A549 (cell line): ENCODE data around the gene RANBP17. TPM values are rescaled to one million over a fixed set of nuclear protein-coding genes. Genes with fewer than 3 reads are reported as not detected.

Experiments
- ATAC-seq, 2 experiments: fragments of 200-7000 bp in 1 of 2; fragments of >200 bp in 1 of 2; cut with Nextera tagmentation in 1 of 2; cut with Tn5 transposase in 1 of 2; 3 replicates each; pipeline versions ENCODE4 v1.8.0 to v1.9.1; 2018 to 2020; ENCODE audit warnings: mild to moderate bottlenecking in 1 of 2, moderate library complexity in 1 of 2
- CTCF ChIA-PET: fragments of 300-600 bp; sonication (Branson Sonifier 250); formaldehyde crosslinking; extraction: SDS; loops from one replicate; lab custom pipeline; 2021; ENCODE audit warnings: antibody characterized with exemption, inconsistent platforms; lab: Yijun Ruan, JAX
- POLR2A ChIA-PET: fragments of 350-600 bp; formaldehyde crosslinking; extraction: SDS; loops from one replicate; lab custom pipeline; 2021; ENCODE audit warnings: antibody characterized with exemption, inconsistent platforms; lab: Yijun Ruan, JAX
- DNase-seq, 2 experiments: peaks; one replicate each; pipeline versions ENCODE4 v3.0.0 to v3.0.0-alpha.2; 2011 to 2016; ENCODE audit warnings: low read depth in 1 of 2, low spot score in 1 of 2
- FAIRE-seq: peaks from 2 replicates; lab custom pipeline; 2011; peaks lifted over from hg19 to GRCh38; lab: Jason Lieb, UNC
- H3K27ac ChIP-seq, 2 experiments: fragments of >200 bp; sonication (Bioruptor Twin); formaldehyde crosslinking; 3 replicates each; pipeline ENCODE4 v1.5.1; 2016 to 2017
- H3K4me1 ChIP-seq: fragments of >200 bp; sonication (Bioruptor Twin); formaldehyde crosslinking; 3 replicates; pipeline ENCODE4 v1.6.1; 2016
- H3K4me2 ChIP-seq: fragments of >200 bp; sonication (Bioruptor Twin); formaldehyde crosslinking; 3 replicates; pipeline ENCODE4 v1.6.1; 2016
- H3K4me3 ChIP-seq: fragments of >200 bp; sonication (Bioruptor Twin); formaldehyde crosslinking; 3 replicates; pipeline ENCODE4 v1.5.1; 2016
- H3K9me3 ChIP-seq: fragments of >200 bp; sonication (Bioruptor Twin); formaldehyde crosslinking; 3 replicates; pipeline ENCODE4 v1.6.1; 2016
- CHD2 ChIP-seq: fragments of 150-350 bp; IDR thresholded peaks from 2 replicates; pipeline ENCODE4 v1.6.1; 2014; ENCODE audit warnings: low read length; ENCODE audit not compliant: partially characterized antibody
- CTCF ChIP-seq: fragments of >200 bp; sonication (Bioruptor Twin); formaldehyde crosslinking; IDR thresholded peaks from 3 replicates; pipeline ENCODE4 v1.5.1; 2016
- EHMT2 ChIP-seq: fragments of 200-600 bp; sonication (generic); IDR thresholded peaks from 2 replicates; pipeline ENCODE4 v1.6.1; 2016; ENCODE audit warnings: antibody characterized with exemption, low read depth, mild to moderate bottlenecking, moderate library complexity
- EP300 ChIP-seq, 2 experiments: fragments of >200 bp; sonication (Bioruptor Twin); formaldehyde crosslinking; IDR thresholded peaks; 2 replicates in 1 of 2; 3 replicates in 1 of 2; pipeline ENCODE4 v1.6.1; 2016 to 2017
- ESRRA ChIP-seq: fragments of 150-350 bp; IDR thresholded peaks from 2 replicates; pipeline ENCODE4 v1.6.1; 2014; ENCODE audit warnings: mild to moderate bottlenecking, low read length, borderline replicate concordance
- FOSB ChIP-seq: fragments of 250-450 bp; sonication (Bioruptor Pico); IDR thresholded peaks from 2 replicates; pipeline ENCODE4 v1.5.0; 2020; ENCODE audit warnings: mild to moderate bottlenecking, moderate library complexity
- FOXS1 ChIP-seq: fragments of 250-450 bp; sonication (Bioruptor Pico); IDR thresholded peaks from 2 replicates; pipeline ENCODE4 v1.5.0; 2020; ENCODE audit warnings: mild to moderate bottlenecking, moderate library complexity
- HDAC2 ChIP-seq: fragments of 200-600 bp; sonication (generic); IDR thresholded peaks from 2 replicates; pipeline ENCODE4 v1.6.1; 2016
- HES2 ChIP-seq: fragments of >200 bp; sonication (Bioruptor Twin); formaldehyde crosslinking; IDR thresholded peaks from 2 replicates; pipeline ENCODE4 v1.6.1; 2016
- KDM5A ChIP-seq: fragments of 200-600 bp; sonication (generic); IDR thresholded peaks from 2 replicates; pipeline ENCODE4 v1.6.1; 2016; ENCODE audit warnings: antibody characterized with exemption, mild to moderate bottlenecking
- MYC ChIP-seq: IDR thresholded peaks from 2 replicates; pipeline ENCODE4 v1.6.1; 2012; ENCODE audit warnings: mild to moderate bottlenecking, inconsistent platforms, low read length, improper control_type of control experiment, borderline replicate concordance
- NFE2L2 ChIP-seq: fragments of 150-350 bp; conservative IDR thresholded peaks from 2 replicates; pipeline ENCODE4 v1.6.1; 2014; ENCODE audit warnings: low read length
- NR3C1 ChIP-seq: fragments of >200 bp; sonication (Bioruptor Twin); formaldehyde crosslinking; IDR thresholded peaks from 3 replicates; pipeline ENCODE4 v1.6.1; 2017
- PHF8 ChIP-seq: fragments of 200-600 bp; sonication (generic); IDR thresholded peaks from 2 replicates; pipeline ENCODE4 v1.6.1; 2016; ENCODE audit warnings: low read depth, mild to moderate bottlenecking, antibody characterized with exemption, moderate library complexity, borderline replicate concordance
- POLR2A ChIP-seq: IDR thresholded peaks from 2 replicates; pipeline ENCODE4 v1.6.1; 2012; ENCODE audit warnings: mild to moderate bottlenecking, low read length
- RAD21 ChIP-seq, 2 experiments: fragments of >200 bp in 1 of 2; sonication (Bioruptor Twin) in 1 of 2; formaldehyde crosslinking in 1 of 2; IDR thresholded peaks in 1 of 2; conservative IDR thresholded peaks in 1 of 2; 2 replicates in 1 of 2; 3 replicates in 1 of 2; pipeline ENCODE4 v1.6.1; 2012 to 2018; ENCODE audit warnings: inconsistent platforms in 1 of 2
- REST ChIP-seq: fragments of 200-600 bp; sonication (generic); IDR thresholded peaks from 2 replicates; pipeline ENCODE4 v1.6.1; 2016; ENCODE audit warnings: antibody characterized with exemption, mild to moderate bottlenecking, moderate library complexity
- RNF2 ChIP-seq: fragments of 200-600 bp; sonication (generic); IDR thresholded peaks from 2 replicates; pipeline ENCODE4 v1.6.1; 2016; ENCODE audit warnings: low read depth, mild to moderate bottlenecking, antibody characterized with exemption, moderate library complexity, borderline replicate concordance
- SREBF2 ChIP-seq: fragments of 450-650 bp; IDR thresholded peaks from 2 replicates; pipeline ENCODE4 v1.6.1; 2014; ENCODE audit warnings: mild to moderate bottlenecking, moderate library complexity
- TFCP2L1 ChIP-seq: fragments of 250-450 bp; sonication (Bioruptor Pico); IDR thresholded peaks from 2 replicates; pipeline ENCODE4 v1.5.0; 2021; ENCODE audit warnings: mild to moderate bottlenecking
- USF2 ChIP-seq: fragments of 450-650 bp; IDR thresholded peaks from 2 replicates; pipeline ENCODE4 v1.6.1; 2014; ENCODE audit warnings: antibody characterized with exemption
- ZC3H11A ChIP-seq: fragments of 450-650 bp; IDR thresholded peaks from 2 replicates; pipeline ENCODE4 v1.6.1; 2014; ENCODE audit warnings: antibody characterized with exemption, mild to moderate bottlenecking
- WGBS: methylation state at CpG from one replicate; pipeline ENCODE4 v1.1.6; 2017; ENCODE audit errors: missing lambda C conversion rate; 5-methylcytosine and 5-hydroxymethylcytosine counted together
- polyA plus RNA-seq, 4 experiments: library from polyadenylated mRNA; depleted of rRNA in 3 of 4; stranded (reverse); fragments of >200 nt; fragmentation: RNase III in 1 of 4; extraction: RNeasy Plus Mini Kit Qiagen cat#74134 plus additional on column Dnase treatment in 1 of 4; gene quantifications; 2 replicates in 3 of 4; 3 replicates in 1 of 4; pipeline ENCODE4 v1.2.3, GENCODE V29; 2011 to 2017

RANBP17 gene
- polyA plus RNA-seq, 2 of the 4 experiments (the other 2 are of a cell fraction) = 3.4 to 9.2 TPM

- no peak overlapping the region for H3K27ac ChIP-seq
- no peaks in the 10 kb centered on the region for H3K9me3 ChIP-seq
- TF ChIP-seq FOXS1 (CRISPR knock-in tag) (no peak), FOSB (CRISPR knock-in tag) (no peak), CHD2 (no peak), PHF8 (no peak), NFE2L2 (no peak), EHMT2 (no peak), TFCP2L1 (CRISPR knock-in tag) (no peak), USF2 (no peak), ESRRA (no peak), HDAC2 (no peak), REST (no peak)
- no peak overlapping the region for H3K4me3 ChIP-seq
- no peaks in the 10 kb centered on the region for H3K4me1 ChIP-seq
- DNase-seq (no peak), ATAC-seq (no peak), FAIRE-seq (no peak)
- POLR2A ChIA-PET = no interaction called here
- 93% methylated on average over 1 of the region's 1 CpG for WGBS
- CTCF ChIA-PET = interaction anchor here (1.6 kb wide), 1 partner anchor 414 kb away, joined by 4 read pairs; no protein-coding TSS in a partner anchor
- H3K4me2 ChIP-seq = no peak overlapping the region
Measured at GRCh38 chr5:171157775-171158174, 296.0 kb downstream of the RANBP17 start.

- no peak overlapping the region for H3K27ac ChIP-seq
- H3K4me3 ChIP-seq = no peak overlapping the region
- ATAC-seq = no peak
- ChIA-PET CTCF (interaction anchor here (1.1 kb wide), 1 partner anchor 19 kb away, joined by 6 read pairs; no protein-coding TSS in a partner anchor), POLR2A (no interaction called here)
- FAIRE-seq = no peak
- H3K9me3 ChIP-seq = no peaks in the 10 kb centered on the region
- TF ChIP-seq CTCF (no peak), EP300 (IDR thresholded peaks at IDR 0.05) (no peak), NR3C1 (no peak), FOXS1 (CRISPR knock-in tag) (no peak), KDM5A (no peak), SREBF2 (no peak), ZC3H11A (no peak), NFE2L2 (no peak)
- no peak for DNase-seq
- H3K4me2 ChIP-seq = no peak overlapping the region
- H3K4me1 ChIP-seq = no peaks in the 10 kb centered on the region
- WGBS = 87% methylated on average over 1 of the region's 1 CpG
Measured at GRCh38 chr5:171158581-171158980, 296.8 kb downstream of the RANBP17 start.

- ChIA-PET CTCF (interaction anchor here (1.2 kb wide), 2 partner anchors 13 to 124 kb away, joined by 4 to 7 read pairs; no protein-coding TSS in a partner anchor), POLR2A (no interaction called here)
- Histone ChIP-seq H3K27ac (no peak overlapping the region), H3K4me2 (no peak overlapping the region), H3K9me3 (no peaks in the 10 kb centered on the region), H3K4me1 (no peaks in the 10 kb centered on the region), H3K4me3 (no peak overlapping the region)
- TF ChIP-seq HES2 (no peak), PHF8 (no peak), POLR2A (no peak), RAD21 (conservative IDR thresholded peaks at IDR 0.05 in 1 of 2, IDR thresholded peaks at IDR 0.05 in 1 of 2) (no peak), ESRRA (no peak), MYC (no peak), RNF2 (no peak)
- ATAC-seq = no peak
- WGBS = 88% methylated on average over 1 of the region's 1 CpG
- FAIRE-seq = no peak
- DNase-seq = no peak
Measured at GRCh38 chr5:171162165-171162564, 300.3 kb downstream of the RANBP17 start.
